D721Med (cell line): ENCODE data around the gene CACNA2D1.

ENCODE experiments used
- DNase-seq: peaks from one replicate; pipeline ENCODE4 v3.0.0; 2011; ENCODE audit warnings: low spot score; ENCODE audit not compliant: insufficient read length
- FAIRE-seq: peaks from 2 replicates; lab custom pipeline; 2011; peaks lifted over from hg19 to GRCh38; lab: Jason Lieb, UNC
- CTCF ChIP-seq: IDR thresholded peaks from 2 replicates; pipeline ENCODE4 v1.5.1; 2012; ENCODE audit warnings: mild to moderate bottlenecking, control low read depth; ENCODE audit not compliant: insufficient read depth; ENCODE audit errors: missing control alignments

CACNA2D1 gene

GRCh38 chr7:82080254-82080927 lies 363.2 kb downstream of the CACNA2D1 start:
- TF ChIP-seq CTCF: no peak
- FAIRE-seq (no peak), DNase-seq (no peak)

- FAIRE-seq: no peak
These were observed 364.1 kb downstream of the CACNA2D1 start for GRCh38 chr7:82079527-82079926.

DNA sequence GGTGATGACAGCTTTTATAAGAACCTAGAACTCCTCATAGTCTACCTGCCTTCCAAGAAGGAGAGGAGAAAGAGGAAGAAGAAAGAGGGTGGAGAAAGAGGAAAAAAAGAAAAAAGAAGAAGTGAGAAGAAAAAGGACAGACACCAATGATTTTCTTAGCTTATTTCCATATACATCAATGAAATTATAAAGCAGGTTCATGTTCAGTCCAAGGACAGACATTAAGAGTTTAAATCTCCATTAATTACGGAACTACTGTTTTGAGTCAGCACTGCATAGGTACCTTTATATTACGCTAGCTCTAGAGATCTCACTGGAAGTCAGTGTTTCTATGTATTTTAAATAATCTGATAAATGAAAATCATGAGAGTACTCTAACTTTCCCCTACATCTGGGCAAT lies 364.8 kb downstream of the CACNA2D1 start:
- DNase-seq: no peak
- no peak for TF ChIP-seq CTCF
- no peak for FAIRE-seq

More at GRCh38 chr7:82079527-82079926, 364.1 kb downstream of the CACNA2D1 start:
- TF ChIP-seq CTCF: no peak
- no peak for DNase-seq

GRCh38 chr7:82071468-82071867 lies 372.1 kb downstream of the CACNA2D1 start:
- FAIRE-seq (no peak), DNase-seq (no peak)
- no peak for TF ChIP-seq CTCF

DNA sequence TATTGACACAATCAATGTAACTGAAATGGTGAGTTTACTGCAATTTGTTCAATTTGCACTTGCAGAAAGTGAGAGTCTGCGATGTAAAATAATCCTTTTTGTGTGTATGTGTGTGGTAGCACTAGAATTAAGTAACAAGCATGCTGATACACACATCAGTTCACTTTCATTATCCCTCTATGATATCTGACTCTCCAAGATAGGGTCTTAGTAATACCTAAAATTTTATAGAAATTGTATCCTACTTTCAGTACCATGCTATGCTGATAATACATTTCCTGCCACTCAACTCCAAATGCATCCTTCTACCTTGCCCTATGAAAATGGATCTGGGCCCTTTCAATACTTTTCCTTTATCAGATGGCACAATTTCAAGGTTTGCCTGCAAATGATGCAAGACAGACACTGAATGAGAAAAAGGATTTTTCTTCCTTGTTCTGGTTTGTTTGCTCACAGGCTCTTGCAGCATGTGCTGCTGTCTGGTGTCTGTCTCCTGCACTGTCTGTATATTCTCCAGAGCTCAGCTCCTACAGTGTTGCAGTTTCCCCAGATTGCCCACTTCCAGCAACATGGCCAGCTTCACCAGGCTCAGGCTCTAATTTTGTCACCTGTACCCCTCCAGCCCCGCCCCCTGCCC lies 375.8 kb downstream of the CACNA2D1 start:
- no peak for FAIRE-seq
- DNase-seq: no peak
- no peak for TF ChIP-seq CTCF

GRCh38 chr7:82057476-82057875 lies 386.1 kb downstream of the CACNA2D1 start:
- TF ChIP-seq CTCF: no peak
- no peak for FAIRE-seq
- DNase-seq: no peak

- DNase-seq (no peak), FAIRE-seq (no peak)
- TF ChIP-seq CTCF: no peak
These were observed 387.3 kb downstream of the CACNA2D1 start for GRCh38 chr7:82056282-82056681.
